Measurements from ENCODE around the gene ATM.

DNA sequence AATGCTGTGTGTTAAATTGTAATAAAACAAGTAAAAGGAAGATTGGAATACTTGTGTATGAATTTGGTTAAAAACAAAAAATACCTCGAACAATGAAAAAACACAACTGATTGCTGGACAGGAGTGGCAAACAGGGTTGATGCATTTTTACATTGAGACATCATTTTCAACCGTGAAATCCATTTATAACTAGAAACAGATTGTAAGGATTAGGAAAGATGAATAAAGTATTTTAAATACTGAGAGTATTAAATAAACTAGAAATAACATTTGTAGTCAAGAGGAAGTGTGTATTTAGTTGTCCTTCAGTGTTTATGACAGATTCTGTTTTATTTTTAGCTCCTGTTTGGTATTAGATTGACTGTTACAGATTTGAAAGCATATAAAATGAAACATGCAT lies 5.4 kb downstream of the ATM start:
- TF ChIP-seq, protein P1, sequence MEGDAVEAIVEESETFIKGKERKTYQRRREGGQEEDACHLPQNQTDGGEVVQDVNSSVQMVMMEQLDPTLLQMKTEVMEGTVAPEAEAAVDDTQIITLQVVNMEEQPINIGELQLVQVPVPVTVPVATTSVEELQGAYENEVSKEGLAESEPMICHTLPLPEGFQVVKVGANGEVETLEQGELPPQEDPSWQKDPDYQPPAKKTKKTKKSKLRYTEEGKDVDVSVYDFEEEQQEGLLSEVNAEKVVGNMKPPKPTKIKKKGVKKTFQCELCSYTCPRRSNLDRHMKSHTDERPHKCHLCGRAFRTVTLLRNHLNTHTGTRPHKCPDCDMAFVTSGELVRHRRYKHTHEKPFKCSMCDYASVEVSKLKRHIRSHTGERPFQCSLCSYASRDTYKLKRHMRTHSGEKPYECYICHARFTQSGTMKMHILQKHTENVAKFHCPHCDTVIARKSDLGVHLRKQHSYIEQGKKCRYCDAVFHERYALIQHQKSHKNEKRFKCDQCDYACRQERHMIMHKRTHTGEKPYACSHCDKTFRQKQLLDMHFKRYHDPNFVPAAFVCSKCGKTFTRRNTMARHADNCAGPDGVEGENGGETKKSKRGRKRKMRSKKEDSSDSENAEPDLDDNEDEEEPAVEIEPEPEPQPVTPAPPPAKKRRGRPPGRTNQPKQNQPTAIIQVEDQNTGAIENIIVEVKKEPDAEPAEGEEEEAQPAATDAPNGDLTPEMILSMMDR (IDR thresholded peaks at IDR 0.05): no peak
- no peak for TF ChIP-seq ZFX (IDR thresholded peaks at IDR 0.05; ENCODE audit: borderline replicate concordance)

Measured in 22Rv1 (cell line).